Neural cell (in vitro differentiated cells): ENCODE measurements around the gene SLAMF9. TPM values are rescaled to one million over a fixed set of nuclear protein-coding genes. Genes with fewer than 3 reads are reported as not detected.

Source experiments
- H2AFZ ChIP-seq: fragments of 200-600, 300-800 bp; sonication (generic), shearing (Covaris generic); 2 replicates; pipeline ENCODE4 v1.6.0; 2014; ENCODE audit warnings: low read depth, mild to moderate bottlenecking, antibody characterized with exemption, low read length, moderate library complexity
- H3F3A ChIP-seq: fragments of 200-600 bp; shearing (Covaris generic); 2 replicates; pipeline ENCODE4 v1.6.1; 2016; ENCODE audit warnings: mild to moderate bottlenecking, moderate library complexity, mixed read lengths, antibody characterized with exemption, low read length; ENCODE audit not compliant: insufficient read depth, poor library complexity, severe bottlenecking
- H3K27ac ChIP-seq: fragments of 200-600, 300-800 bp; sonication (generic), shearing (Covaris generic); 2 replicates; pipeline ENCODE4 v1.5.1; 2014; ENCODE audit warnings: mild to moderate bottlenecking, low read length, moderate library complexity
- H3K27me3 ChIP-seq: fragments of 300-800, 200-600 bp; sonication (generic), shearing (Covaris generic); 2 replicates; pipeline ENCODE4 v1.6.0; 2014; ENCODE audit warnings: mild to moderate bottlenecking, low read depth, low read length, moderate library complexity; ENCODE audit not compliant: insufficient read depth
- H3K36me3 ChIP-seq: fragments of 300-800, 200-600 bp; sonication (generic), shearing (Covaris generic); 2 replicates; pipeline ENCODE4 v1.5.1; 2014; ENCODE audit warnings: mild to moderate bottlenecking, antibody characterized with exemption, low read length, moderate library complexity; ENCODE audit not compliant: insufficient read depth
- H3K4me2 ChIP-seq: fragments of 300-800, 200-600 bp; sonication (generic), shearing (Covaris generic); 2 replicates; pipeline ENCODE4 v1.6.0; 2014; ENCODE audit warnings: mild to moderate bottlenecking, low read length
- H3K4me3 ChIP-seq: fragments of 300-800, 200-600 bp; sonication (generic), shearing (Covaris generic); 2 replicates; pipeline ENCODE4 v1.5.1; 2014; ENCODE audit warnings: mild to moderate bottlenecking, low read length, moderate library complexity
- H3K79me2 ChIP-seq: fragments of 200-600 bp; shearing (Covaris generic); replicated peaks from 2 replicates; pipeline ENCODE4 v1.6.0; 2014; ENCODE audit warnings: mild to moderate bottlenecking, low read length, moderate library complexity; ENCODE audit not compliant: insufficient read depth
- H3K9ac ChIP-seq: fragments of 300-800, 200-600 bp; sonication (generic), shearing (Covaris generic); 2 replicates; pipeline ENCODE4 v1.6.1; 2016; ENCODE audit warnings: mild to moderate bottlenecking, low read length, mixed read lengths
- H3K9me2 ChIP-seq: fragments of 200-600 bp; shearing (Covaris generic); 2 replicates; pipeline ENCODE4 v1.6.1; 2016; ENCODE audit warnings: mild to moderate bottlenecking, low read length, mixed read lengths; ENCODE audit not compliant: insufficient read depth
- H3K9me3 ChIP-seq: fragments of 200-600, 300-800 bp; sonication (generic), shearing (Covaris generic); 2 replicates; pipeline ENCODE4 v1.6.1; 2016; ENCODE audit warnings: mild to moderate bottlenecking, mixed run types, low read length, moderate library complexity, mixed read lengths
- H4K20me1 ChIP-seq: fragments of 200-600 bp; shearing (Covaris generic); 2 replicates; pipeline ENCODE4 v1.6.1; 2016; ENCODE audit warnings: mild to moderate bottlenecking, mixed run types; ENCODE audit not compliant: insufficient read depth
- EP300 ChIP-seq: fragments of 450-650 bp; conservative IDR thresholded peaks from 2 replicates; pipeline ENCODE4 v1.6.1; 2014; ENCODE audit warnings: antibody characterized with exemption, mild to moderate bottlenecking, moderate library complexity; ENCODE audit not compliant: poor library complexity, severe bottlenecking
- EZH2 ChIP-seq: fragments of 200-600, 300-800 bp; shearing (Covaris generic), sonication (generic); IDR thresholded peaks from 2 replicates; pipeline ENCODE4 v1.6.1; 2014; ENCODE audit warnings: antibody characterized with exemption, low read length, borderline replicate concordance, mild to moderate bottlenecking; ENCODE audit not compliant: insufficient read depth, poor library complexity, severe bottlenecking
- MXI1 ChIP-seq: fragments of 450-650 bp; conservative IDR thresholded peaks from 2 replicates; pipeline ENCODE4 v1.6.1; 2014; ENCODE audit warnings: antibody characterized with exemption, mild to moderate bottlenecking; ENCODE audit not compliant: poor library complexity, severe bottlenecking
- POLR2AphosphoS5 ChIP-seq: IDR thresholded peaks from 2 replicates; pipeline ENCODE4 v1.6.1; 2012
- RAD21 ChIP-seq: fragments of 450-650 bp; conservative IDR thresholded peaks from 2 replicates; pipeline ENCODE4 v1.6.1; 2014; ENCODE audit warnings: antibody characterized with exemption, mild to moderate bottlenecking, moderate library complexity
- REST ChIP-seq: IDR thresholded peaks from 2 replicates; pipeline ENCODE4 v1.6.1; 2012; ENCODE audit warnings: borderline replicate concordance
- SMC3 ChIP-seq: fragments of 450-650 bp; conservative IDR thresholded peaks from 2 replicates; pipeline ENCODE4 v1.6.1; 2014; ENCODE audit warnings: antibody characterized with exemption, mild to moderate bottlenecking, moderate library complexity; ENCODE audit not compliant: poor library complexity
- TAF1 ChIP-seq: IDR thresholded peaks from 2 replicates; pipeline ENCODE4 v1.6.1; 2012; ENCODE audit warnings: low read depth
- polyA plus RNA-seq: library from polyadenylated mRNA; depleted of rRNA; stranded (reverse); fragments of >200 nt; gene quantifications from 2 replicates; pipeline ENCODE4 v1.2.3, GENCODE V29; 2014
- TF ChIP-seq, protein P1 (sequence below): fragments of 450-650 bp; IDR thresholded peaks from 2 replicates; pipeline ENCODE4 v1.5.1; 2014; ENCODE audit warnings: antibody characterized with exemption, mild to moderate bottlenecking, moderate library complexity; ENCODE audit not compliant: poor library complexity, severe bottlenecking

The SLAMF9 gene
- polyA plus RNA-seq, 1 donor from 2014 or later: not detected

GRCh38 chr1:159913451-159914192, 40.4 kb downstream of the SLAMF9 start:
- no peaks in the 10 kb centered on the region for H3F3A ChIP-seq

GRCh38 chr1:159911326-159912070, 42.5 kb downstream of the SLAMF9 start:
- Histone ChIP-seq H3K9me3 (no peaks in the 10 kb centered on the region), H3K9me2 (no peaks in the 10 kb centered on the region), H3K4me3 (no peak overlapping the region), H4K20me1 (no peaks in the 10 kb centered on the region), H3K27ac (no peak overlapping the region), H3K27me3 (no peaks in the 10 kb centered on the region), H3K4me2 (no peak overlapping the region), H3F3A (no peaks in the 10 kb centered on the region), H3K79me2 (no peaks in the 10 kb centered on the region), H2AFZ (no peak overlapping the region), H3K36me3 (no peaks in the 10 kb centered on the region), H3K9ac (no peak overlapping the region)
- TF ChIP-seq SMC3 (no peak), RAD21 (no peak), EP300 (no peak), TAF1 (no peak), MXI1 (no peak)
- TF ChIP-seq, protein P1, sequence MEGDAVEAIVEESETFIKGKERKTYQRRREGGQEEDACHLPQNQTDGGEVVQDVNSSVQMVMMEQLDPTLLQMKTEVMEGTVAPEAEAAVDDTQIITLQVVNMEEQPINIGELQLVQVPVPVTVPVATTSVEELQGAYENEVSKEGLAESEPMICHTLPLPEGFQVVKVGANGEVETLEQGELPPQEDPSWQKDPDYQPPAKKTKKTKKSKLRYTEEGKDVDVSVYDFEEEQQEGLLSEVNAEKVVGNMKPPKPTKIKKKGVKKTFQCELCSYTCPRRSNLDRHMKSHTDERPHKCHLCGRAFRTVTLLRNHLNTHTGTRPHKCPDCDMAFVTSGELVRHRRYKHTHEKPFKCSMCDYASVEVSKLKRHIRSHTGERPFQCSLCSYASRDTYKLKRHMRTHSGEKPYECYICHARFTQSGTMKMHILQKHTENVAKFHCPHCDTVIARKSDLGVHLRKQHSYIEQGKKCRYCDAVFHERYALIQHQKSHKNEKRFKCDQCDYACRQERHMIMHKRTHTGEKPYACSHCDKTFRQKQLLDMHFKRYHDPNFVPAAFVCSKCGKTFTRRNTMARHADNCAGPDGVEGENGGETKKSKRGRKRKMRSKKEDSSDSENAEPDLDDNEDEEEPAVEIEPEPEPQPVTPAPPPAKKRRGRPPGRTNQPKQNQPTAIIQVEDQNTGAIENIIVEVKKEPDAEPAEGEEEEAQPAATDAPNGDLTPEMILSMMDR: no peak

More at GRCh38 chr1:159913451-159914192, 40.4 kb downstream of the SLAMF9 start:
- Histone ChIP-seq H3K27ac (no peak overlapping the region), H3K9ac (no peak overlapping the region), H3K36me3 (no peaks in the 10 kb centered on the region), H3K4me2 (no peak overlapping the region), H2AFZ (no peak overlapping the region), H3K4me3 (no peak overlapping the region), H3K79me2 (no peaks in the 10 kb centered on the region), H3K9me3 (no peaks in the 10 kb centered on the region), H4K20me1 (no peaks in the 10 kb centered on the region), H3K27me3 (no peaks in the 10 kb centered on the region), H3K9me2 (no peaks in the 10 kb centered on the region)
- TF ChIP-seq POLR2AphosphoS5 (no peak), EP300 (no peak), EZH2 (no peak), MXI1 (no peak), TAF1 (no peak), RAD21 (no peak), REST (no peak), SMC3 (no peak)
- TF ChIP-seq, protein P1: no peak
